T-helper 2 cell treated with Interferon-gamma antibody and Interleukin-4, amounts not matched to agents 100 ng/mL and 5 ng/mL, for 36 hours (primary cell): ENCODE data around the gene FNDC11. TPM values are rescaled to one million over a fixed set of nuclear protein-coding genes. Genes with fewer than 3 reads are reported as not detected.

Source experiments
- intact Hi-C: fragments of 100-400 bp; cut with micrococcal nuclease; formaldehyde crosslinking; loops from one replicate; pipeline ENCODE4 v1.15.1; 2023
- total RNA-seq: library from RNA; stranded (reverse); gene quantifications from 2 replicates; pipeline ENCODE4 v1.2.3, GENCODE V29; 2022

The FNDC11 gene
- total RNA-seq, 1 donor from 2014 or later, result 0.66 TPM

DNA sequence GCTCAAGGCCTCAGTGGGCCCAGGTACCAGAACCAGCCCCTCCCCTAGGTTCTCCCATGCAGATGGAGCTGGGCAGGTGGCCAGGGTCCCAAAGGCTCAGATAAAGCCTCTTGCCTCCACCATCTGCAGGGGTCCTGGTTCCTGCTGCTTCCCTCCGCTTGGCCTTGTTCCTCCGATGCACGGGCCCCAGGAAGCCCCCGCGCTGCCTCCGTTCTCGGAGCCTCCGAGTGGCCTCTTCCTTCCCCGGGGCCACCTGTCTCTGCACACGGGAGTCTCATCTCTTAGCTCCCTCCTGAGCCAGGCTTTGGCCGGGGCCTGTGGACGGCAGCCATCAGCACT, 14.9 kb upstream of the FNDC11 start:
- intact Hi-C loops, result loop anchor here (2.0 to 5.0 kb wide), 6 partner anchors 33 to 433 kb away; partner anchors contain the start of genes ARFRP1, HELZ2, UCKL1 and ZGPAT

DNA sequence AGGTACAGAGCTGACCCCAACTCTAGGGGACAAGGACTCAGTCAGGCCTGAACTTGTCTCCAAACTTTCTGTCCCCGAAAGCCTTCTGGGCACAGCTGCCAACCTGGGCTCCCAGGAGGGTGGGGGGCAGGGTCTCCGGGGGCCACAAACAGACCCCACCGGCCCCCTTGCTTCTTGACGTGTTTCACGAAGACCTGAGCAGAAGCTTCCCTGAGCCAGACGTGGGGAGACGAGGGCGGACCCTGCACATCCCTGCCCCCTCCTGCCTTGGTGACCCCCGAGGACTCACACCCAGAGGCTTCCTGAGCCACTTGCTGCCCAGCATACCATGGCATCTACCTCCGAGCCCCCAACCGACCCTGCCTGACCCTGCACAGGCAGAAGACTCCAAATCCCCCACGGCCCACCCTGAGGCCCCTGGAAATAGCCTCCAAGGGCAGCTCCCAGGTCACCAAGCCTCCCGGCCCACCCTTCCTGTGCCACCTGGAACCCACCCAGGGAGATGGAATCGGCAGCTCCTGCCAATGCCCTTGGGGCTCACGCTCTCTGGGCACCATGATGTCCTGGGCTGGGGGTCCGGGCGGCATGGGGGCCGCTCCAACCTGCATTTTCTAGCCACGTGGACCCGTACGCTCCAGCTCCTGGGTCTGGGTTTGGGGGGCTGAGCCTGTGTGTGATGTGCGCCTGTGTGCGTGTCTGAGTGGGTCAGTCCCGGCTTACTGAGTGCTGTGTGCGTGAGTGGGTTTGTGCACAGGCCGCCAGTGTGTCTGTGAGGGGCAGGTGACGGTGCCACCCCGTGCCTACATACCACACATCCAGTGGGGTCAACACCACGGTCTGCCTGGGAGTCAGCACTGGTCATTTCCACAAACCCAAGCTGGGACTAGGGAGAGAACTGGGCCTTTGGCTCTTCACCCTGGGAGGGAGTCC, 14.3 kb upstream of the FNDC11 start:
- intact Hi-C loops, result loop anchor here (2.0 to 5.0 kb wide), 6 partner anchors 33 to 433 kb away; partner anchors contain the start of genes ARFRP1, HELZ2, UCKL1 and ZGPAT

DNA sequence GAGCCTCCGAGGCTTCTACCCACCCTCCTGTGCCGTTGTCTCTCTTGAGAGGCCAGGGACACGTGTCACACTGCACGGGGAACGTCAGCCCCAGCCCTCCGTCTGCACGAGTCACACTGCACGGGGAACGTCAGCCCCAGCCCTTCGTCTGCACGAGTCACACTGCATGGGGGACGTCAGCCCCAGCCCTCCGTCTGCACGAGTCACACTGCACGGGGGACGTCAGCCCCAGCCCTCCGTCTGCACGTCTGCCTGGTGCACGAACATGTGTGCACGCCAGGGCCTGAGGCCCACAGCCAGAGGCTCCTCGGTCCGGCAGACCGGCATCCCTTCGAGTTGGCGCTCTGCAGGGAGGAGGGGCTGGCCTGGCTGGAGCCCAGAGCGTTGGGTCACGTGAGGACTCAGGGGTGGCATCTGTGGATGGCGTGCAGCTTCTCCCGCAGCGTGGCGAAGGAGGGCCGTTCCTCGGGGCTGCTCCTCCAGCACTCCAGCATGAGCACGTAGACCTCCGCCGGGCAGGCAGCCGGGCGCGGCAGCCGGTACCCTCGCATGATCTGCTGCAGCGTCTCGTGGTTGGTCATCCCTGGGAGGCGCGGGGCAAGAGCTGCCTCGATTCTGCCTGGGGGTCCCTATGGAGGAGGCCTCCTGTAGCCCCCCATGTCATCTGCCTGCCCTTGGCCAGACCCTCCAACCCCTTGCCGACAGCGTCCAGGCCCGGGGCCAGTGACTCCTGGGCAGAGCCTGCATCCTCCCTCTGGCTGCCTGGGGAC, 13.4 kb upstream of the FNDC11 start:
- intact Hi-C loops, result no loop called here

DNA sequence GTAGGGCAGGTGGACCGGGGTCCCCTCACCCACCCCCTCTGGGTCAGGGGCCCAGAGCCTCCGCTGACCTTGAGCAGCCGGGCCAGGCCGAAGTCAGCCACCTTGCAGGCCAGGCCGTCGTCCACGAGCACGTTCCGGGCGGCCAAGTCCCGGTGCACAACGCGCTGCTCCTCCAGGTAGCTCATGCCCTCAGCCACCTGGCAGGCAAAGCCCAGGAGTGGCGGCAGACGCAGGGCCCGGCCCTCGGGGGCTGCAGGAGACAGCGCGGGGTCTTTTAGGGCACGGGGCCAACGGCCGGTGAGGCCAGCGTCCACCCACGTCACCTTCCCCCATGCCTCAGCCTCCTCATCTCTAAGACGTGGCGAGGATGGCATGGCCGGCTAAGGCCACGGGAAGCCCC, 12.6 kb upstream of the FNDC11 start:
- intact Hi-C loops, result no loop called here

DNA sequence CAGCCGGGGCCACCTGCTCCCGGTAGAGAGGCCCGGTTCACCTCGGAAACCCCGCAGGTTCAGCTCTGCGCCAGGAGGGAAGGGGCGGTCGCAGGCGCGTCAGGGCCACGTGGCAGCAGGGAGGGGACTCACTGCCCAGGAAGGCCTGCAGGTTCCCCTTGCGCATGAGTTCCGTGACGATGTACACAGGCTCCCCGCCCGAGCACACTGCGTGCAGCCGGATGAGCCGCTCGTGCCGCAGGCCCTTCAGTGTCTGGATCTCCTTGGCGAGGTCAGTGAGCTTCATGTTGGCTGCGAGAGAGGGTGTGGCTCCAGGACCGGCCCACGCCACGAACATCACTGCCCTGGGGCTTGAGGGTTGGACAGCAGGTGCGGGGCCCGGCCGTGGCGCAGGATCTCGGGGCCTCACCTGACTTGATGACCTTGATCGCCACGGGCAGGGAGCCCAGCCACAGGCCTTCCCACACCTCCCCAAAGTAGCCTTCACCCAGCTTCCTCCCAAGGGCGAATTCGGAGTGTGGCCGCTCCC, 11.9 kb upstream of the FNDC11 start:
- intact Hi-C loops, result no loop called here

DNA sequence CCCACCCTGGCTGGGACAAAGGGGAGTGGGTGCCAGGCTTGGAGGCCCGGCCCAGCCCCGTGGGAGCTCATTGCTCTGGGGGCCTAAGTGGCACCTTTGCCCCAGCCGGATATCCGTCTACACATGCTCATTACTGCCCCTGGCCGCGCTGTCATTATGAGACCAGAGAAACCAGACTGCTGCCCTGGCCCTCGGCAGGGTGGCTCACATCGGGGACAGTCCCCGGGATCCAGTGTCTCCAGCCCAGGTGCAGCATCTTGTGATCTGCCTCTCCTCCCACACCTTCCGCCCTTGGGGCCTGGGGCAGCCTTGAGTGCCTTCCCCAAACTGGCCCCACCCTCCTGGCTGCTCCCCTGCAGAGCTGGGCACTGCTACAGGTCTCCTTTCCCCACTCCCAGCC, 11.3 kb upstream of the FNDC11 start:
- intact Hi-C loops, result no loop called here

DNA sequence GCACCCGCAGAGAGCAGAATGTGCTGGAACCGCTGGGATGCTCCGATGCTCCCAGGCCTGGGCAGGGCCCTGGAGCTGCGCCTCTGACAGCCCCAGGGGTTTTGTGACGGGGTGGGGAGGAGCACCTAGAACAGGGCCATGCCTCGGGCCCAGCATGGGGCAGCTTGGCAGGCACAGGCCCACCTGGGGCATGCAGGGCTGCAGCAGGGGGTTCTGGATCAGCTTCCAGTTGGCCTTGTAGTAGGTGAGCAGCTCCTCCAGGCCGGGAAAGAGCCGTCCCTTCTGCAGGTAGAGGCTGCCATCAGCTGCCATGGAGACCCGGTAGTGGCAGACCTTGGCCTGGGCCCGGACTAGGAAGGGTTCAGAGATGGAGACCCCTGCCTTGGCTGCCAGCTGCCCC, 10.8 kb upstream of the FNDC11 start:
- intact Hi-C loops, result no loop called here

DNA sequence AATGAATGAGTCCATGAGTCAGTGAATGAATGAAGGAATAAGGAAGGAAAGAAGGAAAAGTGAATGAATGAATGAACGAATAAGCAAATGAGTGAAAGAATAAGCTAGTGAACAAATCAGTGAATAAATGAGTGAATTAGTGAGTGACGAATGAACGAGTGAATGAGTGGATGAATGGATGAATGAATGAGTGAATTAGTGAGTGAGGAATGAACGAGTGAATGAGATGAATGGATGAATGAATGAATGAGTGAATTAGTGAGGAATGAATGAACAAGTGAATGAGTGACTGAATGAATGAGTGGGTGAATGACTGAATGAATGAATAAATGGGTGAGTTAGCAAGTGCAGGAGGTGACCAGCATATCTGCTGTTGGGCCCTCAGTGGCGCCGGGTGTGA, 10.2 kb upstream of the FNDC11 start:
- intact Hi-C loops, result no loop called here

DNA sequence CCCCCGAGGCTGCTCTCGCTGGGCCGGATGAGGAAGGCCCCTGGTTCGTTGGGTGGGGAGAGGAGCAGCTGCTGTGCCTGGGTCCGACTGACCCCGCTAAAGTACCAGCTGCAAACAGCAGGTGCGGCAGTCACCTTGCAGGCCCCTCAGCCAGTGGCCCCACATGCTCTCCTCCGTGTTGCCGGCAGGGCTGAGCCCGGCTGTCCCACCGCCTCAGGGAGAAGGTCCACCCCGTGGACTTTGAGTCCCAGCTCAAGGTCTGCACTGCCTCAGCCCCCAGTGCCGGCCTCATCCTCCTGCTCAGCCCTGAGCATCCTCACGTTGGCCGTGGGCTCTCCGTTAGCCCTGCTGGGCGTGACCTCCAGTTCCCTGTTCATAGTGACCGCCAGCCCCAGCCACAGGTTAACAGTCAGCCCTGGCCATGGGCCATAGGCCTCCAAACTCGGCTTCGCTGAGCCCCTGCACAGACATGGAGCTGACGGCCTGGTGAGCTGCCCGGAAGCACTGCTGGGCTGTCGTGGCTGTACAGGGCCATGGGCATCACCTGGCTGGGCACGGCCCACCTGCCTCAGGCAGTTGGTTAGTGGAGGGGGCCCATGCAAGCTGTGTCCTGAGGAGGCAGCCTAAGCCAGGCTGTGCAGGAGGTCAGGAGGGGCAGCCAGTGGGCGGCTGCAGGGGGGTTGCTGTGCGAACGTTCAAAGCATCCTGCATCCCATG, 9.6 kb upstream of the FNDC11 start:
- intact Hi-C loops, result no loop called here

DNA sequence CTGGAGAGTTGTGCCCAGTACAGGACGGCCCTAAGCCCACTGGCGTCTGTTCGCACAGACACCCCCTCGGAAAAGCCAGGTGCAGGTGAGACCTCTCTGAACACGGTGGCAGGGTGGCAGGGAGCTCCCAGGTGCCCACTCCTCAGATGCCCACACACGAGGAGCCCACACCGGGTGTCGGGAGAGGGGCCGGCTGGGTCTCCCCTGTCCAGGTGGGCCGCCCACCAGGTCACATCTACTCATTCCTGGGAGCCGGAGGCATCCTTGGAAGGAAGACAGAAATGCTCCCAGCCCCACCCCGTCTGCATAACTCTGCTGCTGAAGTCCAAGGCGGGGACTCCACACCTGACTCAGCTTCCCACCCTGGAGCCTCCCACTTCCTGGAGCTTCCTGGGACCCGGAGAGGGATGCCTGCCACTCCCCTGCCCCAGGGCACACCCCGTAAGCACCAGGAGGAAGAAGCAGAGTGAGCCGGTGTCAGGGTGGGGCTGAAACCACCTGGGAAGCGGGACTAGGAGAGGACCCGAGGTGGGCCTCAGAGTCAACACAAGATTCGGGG, 8.9 kb upstream of the FNDC11 start:
- intact Hi-C loops, result no loop called here

DNA sequence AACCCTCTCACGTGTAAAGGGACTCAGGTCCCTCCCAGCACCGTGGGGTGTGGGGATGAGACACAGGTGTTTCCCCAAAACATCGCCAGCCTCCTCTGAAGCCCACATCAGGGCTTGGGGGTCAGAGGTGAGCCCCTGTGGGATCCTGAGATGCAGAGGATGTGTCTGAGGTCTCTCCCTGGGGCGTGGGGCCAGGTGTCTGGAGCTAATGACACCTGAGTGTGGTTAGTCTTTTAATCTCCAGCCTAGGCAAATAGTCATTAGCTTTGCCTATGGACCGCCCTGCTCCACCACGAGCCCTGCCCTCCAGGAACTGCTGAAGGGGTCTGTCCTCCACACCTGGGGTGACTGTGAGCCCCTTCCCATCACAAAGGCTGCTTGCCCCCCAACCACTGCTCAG, 8.1 kb upstream of the FNDC11 start:
- intact Hi-C loops, result no loop called here

DNA sequence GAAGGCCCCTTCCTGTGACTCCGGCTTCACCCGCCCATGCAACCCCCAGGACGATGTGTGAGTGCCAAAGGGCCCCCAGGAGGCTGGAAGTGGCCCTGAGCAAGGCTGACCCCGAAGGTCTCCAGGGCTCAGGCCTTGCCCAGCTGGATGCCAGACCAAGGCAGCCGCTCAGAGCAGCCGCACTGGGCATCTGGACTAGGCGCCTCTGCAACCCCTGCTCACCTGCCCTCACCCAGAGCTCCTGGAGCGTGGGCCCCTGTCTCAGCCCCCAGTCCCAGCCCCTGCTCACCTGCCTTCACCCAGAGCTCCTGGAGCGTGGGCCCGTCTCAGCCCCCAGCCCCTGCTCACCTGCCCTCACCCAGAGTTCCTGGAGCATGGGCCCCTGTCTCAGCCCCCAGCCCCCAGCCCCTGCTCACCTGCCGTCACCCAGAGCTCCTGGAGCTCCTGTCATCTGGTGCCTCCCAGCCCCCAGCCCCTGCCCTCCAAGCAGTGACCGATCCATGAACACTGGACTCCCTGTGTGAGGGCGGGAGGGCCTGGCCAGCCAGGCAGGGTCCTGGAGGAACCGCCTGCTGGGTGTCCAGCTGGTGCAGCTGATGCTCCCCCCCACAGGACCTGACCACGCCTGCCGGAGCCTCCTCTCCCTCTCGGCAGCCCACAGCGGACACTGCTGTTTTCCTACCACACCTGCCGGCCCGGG, 7.6 kb upstream of the FNDC11 start:
- intact Hi-C loops, result no loop called here

DNA sequence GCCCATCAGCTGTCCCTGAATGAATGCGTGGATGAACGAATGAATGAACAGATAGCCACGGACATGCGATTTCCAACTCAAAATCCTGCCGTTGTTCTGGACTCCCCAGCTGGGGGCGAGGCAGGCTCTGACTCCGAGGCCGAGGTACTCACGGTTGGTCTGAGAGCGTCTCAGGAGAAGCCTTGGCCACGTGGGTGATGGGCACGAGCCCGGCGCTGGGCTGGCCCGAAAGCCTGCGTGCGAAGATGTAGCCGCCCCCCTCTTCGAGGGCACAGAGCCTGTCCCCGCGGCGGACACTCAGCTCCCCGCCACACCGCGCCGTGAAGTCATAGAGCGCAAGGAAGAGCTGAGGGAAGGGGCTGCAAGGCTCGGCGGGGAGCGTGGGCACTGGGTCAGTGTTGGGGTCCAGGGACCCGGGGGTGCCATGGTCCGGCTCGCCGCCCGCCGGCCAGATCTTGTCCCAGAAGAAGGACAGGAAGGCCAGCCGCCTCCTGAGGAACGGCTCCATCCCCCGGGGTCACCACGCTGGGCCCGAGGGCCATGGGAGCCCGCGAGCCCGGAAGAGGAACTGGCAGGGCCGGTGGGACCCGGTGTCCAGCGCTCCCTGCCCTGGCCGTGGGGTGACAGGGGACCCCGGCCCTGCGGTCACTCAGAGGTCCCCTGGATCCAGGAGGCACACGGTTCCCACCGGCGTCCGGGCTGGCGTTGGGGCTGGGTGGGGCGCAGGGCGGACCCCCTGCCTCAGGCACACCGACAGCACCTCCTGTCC, 6.8 kb upstream of the FNDC11 start:
- intact Hi-C loops, result no loop called here

DNA sequence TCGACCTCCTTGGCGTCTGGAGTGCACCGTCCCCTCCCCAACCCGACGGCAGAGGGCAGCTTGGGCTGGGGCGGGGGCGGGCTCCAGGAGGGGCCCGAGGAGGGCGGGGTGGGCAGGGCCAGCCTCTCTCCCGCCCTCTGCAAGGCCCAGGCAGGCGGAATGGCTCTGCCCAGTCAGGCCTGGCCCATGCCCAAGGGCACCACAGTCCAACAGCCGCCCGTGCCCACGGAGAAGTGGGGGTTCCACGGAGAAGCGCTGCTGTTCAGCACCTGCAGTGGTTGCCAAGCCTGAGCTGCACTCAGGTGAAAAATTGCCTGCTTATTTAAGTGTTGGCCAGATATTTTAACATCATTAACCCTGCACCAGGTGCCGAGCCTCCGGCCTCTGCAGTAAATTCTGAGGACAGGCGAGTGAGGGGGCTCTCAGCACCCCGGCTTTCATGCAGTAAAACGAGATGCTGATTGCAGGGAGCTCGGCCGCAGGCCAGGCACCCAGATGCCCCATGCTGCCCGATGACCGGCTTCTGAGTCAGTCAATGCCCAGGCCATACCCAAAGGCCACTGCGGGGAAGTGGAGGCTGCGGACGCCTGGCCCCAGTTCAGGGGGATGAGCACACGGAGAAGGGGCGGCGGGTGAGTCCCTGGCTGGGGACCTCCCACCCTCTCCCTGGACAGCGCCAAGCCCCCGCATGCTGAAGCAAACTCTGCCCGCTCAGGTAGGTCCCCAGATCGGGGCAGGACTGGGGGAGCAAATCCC, 6.1 kb upstream of the FNDC11 start, which contains the start of gene SRMS:
Gene SRMS, minus strand, starts transcription at position 25 of the 756 bp plus-strand sequence. CDS start 286 bp downstream, outside the sequence.
- intact Hi-C loops, result no loop called here

DNA sequence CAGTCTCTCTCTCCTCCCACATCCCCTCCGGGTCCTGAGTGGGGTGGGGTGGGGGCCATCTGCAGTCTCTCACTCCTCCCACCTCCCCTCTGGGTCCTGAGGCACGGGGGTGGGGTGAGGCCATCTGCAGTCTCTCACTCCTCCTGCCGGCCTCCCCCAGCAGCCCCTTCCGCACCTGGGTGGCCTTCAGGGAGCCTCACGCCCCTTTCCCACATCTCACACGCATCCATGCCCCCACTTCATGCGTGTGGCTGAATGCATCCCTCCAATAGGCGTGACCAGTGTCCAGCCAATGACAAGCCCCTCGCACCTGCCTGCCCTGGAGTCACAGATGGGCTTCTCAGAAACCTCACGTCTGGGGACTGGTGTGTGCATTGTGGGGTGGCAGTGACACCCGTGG, 5.4 kb upstream of the FNDC11 start:
- intact Hi-C loops, result no loop called here

DNA sequence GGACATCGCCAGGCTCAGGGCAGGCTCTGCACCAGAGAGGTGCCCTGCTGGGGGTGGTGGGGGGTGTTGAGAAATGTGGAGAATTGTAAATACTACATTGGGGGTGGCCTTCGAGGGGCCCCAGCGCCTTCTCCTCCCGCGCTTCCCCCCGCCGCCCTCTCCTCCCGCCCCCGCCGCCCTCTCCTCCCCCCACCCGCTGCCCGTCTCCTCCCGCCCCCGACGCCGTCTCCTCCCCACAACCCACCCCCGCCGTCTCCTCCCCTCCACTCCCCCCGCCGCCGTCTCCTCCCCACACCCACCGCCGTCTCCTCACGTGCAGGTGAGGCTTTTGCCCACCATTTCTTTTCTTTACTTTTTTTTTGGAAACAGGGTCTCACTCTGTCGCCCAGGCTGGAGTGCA, 4.9 kb upstream of the FNDC11 start:
- intact Hi-C loops, result no loop called here

DNA sequence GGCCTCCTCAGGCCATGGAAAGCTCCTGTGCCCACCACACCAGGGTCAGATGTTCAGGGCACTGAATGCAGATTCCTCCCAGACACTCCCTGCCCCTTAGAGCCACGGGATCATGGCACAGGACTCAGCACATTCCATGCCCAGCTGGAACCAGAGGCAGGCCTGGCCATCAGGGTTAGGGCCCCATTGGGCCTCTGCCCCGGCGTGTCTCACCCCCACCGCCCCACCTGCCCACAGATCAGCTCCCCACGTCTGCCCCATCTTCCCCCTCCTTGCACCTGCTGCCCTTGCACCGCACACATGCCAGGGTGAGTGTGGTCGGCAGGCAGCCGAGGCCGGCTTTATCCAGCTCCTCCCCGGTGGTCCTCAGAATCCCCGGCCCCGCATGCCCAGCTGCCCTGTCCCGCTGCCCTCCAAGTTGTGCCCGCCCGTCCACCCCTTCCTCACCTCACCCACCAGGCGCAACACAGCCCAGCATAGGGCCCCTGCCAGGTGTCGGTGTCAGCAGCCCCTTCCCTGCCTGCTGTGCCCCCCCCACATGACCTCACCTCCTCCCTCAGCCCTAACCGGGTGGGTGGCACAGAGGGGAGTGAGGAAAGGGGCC, 4.2 kb upstream of the FNDC11 start:
- intact Hi-C loops, result no loop called here

DNA sequence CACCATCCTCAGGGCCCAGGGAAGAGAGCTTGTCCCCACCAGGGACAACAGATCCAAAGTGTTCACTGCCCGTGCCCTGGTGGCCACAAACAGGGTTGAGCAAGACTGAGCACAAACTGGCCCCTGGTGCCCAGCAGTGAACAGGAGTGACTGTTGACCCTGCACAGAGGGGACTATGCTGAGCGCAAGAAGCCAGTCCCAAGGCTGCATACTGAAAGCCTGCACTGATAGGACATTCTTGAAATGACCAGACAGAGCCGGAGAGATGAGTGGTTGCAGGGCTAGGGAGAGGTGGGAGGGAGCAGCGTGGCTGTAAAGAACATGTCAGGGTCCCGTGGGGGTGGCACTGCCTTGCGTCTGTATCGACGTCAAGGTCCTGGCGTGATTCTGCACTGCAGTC, 2.9 kb upstream of the FNDC11 start:
- intact Hi-C loops, result no loop called here
